ENCODE measurements around the gene PLEKHG3. TPM values are rescaled to one million over a fixed set of nuclear protein-coding genes. Genes with fewer than 3 reads are reported as not detected.

The PLEKHG3 gene
- total RNA-seq, 3 donors from 2014 or later, result 1.1 to 6.7 (median 3.7) TPM

- DNase-seq, result no peak
- ATAC-seq, result no peak
- H3K9me3 Mint-ChIP-seq, result no peaks in the 10 kb centered on the region
- peaks cover 52% of the 10 kb centered on the region for H3K4me1 Mint-ChIP-seq (ENCODE audit: low read depth)
- no peaks in the 10 kb centered on the region for H3K27me3 Mint-ChIP-seq (ENCODE audit: low read depth)
- no peak overlapping the region for H3K4me3 Mint-ChIP-seq
- peaks cover 3% of the 10 kb centered on the region for H3K36me3 Mint-ChIP-seq (ENCODE audit: insufficient read depth)
These were observed 28.4 kb downstream of the PLEKHG3 start for GRCh38 chr14:64732536-64733120.

DNA sequence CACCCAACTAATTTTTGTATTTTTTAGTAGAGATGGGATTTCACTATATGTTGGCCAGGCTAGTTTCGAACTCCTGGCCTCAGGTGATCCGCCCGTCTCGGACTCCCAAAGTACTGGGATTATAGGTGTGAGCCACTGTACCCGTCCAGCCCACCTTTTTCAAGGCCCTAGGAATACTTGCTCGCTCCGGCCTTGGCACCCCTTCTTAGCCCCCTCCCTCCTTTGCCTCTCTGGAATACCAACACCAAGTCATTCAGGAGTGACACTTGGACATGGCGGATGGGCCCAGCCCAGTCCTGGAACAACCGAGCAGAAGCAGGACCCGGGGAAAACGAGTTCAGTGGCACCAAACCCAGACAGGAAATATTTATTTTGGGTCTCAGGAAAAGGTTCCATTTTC lies 29.1 kb downstream of the PLEKHG3 start:
- Mint-ChIP-seq H3K9me3 (no peaks in the 10 kb centered on the region), H3K4me3 (no peak overlapping the region), H3K36me3 (ENCODE audit: insufficient read depth) (peaks cover 3% of the 10 kb centered on the region), H3K4me1 (ENCODE audit: low read depth) (peaks cover 45% of the 10 kb centered on the region), H3K27me3 (ENCODE audit: low read depth) (no peaks in the 10 kb centered on the region)
- no peak for ATAC-seq
- DNase-seq, result no peak

DNA sequence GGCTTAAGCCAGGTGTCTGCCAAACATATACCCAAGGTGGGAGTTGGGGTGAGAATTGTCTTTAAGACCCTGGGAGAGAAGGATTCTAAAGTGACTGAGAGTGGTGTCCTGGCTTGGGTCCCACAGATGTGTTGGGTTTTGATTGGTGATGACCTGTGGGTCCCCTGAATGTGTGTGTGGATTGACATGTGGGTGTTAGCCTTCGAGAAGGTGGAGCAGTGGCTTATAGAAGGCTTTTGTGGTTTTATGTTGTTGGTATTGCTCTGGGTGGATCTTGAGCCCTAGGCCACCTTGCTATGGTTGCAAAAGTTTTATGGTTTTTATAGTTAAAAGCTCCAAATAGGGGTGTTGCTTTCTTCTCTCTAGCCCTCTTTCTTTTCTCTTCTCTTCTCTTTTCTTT lies 29.7 kb downstream of the PLEKHG3 start:
- Mint-ChIP-seq H3K4me3 (no peak overlapping the region), H3K9me3 (no peaks in the 10 kb centered on the region), H3K36me3 (ENCODE audit: insufficient read depth) (peaks cover 3% of the 10 kb centered on the region), H3K27me3 (ENCODE audit: low read depth) (no peaks in the 10 kb centered on the region), H3K4me1 (ENCODE audit: low read depth) (peaks cover 39% of the 10 kb centered on the region)
- DNase-seq (no peak), ATAC-seq (no peak)

DNA sequence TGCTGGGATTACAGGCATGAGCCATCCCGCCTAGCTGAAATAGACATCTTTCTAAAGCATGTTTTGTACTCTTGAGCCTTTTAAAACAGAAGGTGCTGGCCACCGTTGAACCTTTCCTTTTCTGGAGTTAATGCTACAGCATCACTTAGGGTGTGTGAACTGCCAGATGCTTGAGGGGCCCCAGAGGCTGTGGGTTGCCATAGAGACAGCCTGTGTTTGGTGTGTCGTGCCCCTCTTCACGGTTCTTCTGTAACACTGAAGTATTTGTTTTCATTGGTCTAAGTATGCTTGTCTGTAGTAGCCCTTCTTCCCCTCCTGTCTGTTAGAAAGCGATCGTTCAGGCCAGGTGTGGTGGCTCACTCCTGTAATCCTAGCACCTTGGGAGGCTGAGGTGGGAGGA lies 30.8 kb downstream of the PLEKHG3 start:
- Mint-ChIP-seq H3K4me3 (no peak overlapping the region), H3K27me3 (ENCODE audit: low read depth) (no peaks in the 10 kb centered on the region), H3K9me3 (no peaks in the 10 kb centered on the region), H3K4me1 (ENCODE audit: low read depth) (peaks cover 28% of the 10 kb centered on the region), H3K36me3 (ENCODE audit: insufficient read depth) (peaks cover 3% of the 10 kb centered on the region)
- ATAC-seq, result no peak
- DNase-seq, result no peak

DNA sequence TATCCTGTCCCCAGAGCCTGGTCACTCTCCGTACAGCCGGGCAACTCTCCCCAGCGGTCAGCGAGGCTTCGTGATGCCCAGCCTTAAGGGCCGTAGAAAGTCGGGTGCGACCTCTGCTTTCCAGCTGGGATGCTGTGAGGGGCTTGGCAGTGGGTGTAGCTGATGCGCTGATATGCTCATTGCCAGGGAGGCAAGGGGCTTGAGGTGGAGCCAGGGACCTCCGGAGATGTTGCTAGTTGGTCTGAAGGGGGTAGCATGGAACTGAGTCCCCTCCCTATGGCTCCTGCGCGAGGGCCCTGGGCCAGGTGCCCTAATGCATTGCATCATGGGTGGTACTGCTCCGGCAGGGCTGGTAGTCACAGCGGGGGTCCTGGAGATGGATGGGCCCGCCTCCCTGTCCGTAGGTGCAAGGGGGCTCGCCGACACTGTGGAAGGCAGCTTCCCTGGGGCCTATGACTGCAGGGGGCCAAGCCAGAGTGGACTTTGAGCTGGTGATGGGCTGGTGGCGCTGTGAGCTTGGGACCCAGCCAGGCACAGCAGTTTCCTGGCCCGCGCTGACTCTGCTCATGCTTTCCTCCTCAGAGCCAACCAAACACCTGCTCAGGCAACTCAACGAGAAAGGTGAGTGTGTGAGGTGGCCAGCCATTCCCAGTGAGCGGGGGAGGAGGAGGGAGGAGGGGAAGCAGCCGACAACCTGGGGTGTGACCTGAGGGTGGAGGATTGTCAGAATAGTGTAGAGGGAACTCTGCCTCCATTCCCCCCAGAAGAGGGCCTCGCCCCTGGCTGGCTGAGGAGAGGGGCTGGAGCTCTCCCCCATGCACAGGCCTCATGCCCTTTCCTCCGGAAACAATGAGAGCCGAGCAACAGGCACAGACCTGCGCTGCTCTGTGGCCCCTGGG lies 32.3 kb downstream of the PLEKHG3 start:
- H3K4me3 Mint-ChIP-seq, result no peak overlapping the region
- peaks cover 8% of the 10 kb centered on the region for H3K36me3 Mint-ChIP-seq (ENCODE audit: insufficient read depth)
- H3K4me1 Mint-ChIP-seq (ENCODE audit: low read depth), result peaks cover 19% of the 10 kb centered on the region
- ATAC-seq (no peak), DNase-seq (no peak)
- no peaks in the 10 kb centered on the region for H3K27me3 Mint-ChIP-seq (ENCODE audit: low read depth)
- no peaks in the 10 kb centered on the region for H3K9me3 Mint-ChIP-seq

DNA sequence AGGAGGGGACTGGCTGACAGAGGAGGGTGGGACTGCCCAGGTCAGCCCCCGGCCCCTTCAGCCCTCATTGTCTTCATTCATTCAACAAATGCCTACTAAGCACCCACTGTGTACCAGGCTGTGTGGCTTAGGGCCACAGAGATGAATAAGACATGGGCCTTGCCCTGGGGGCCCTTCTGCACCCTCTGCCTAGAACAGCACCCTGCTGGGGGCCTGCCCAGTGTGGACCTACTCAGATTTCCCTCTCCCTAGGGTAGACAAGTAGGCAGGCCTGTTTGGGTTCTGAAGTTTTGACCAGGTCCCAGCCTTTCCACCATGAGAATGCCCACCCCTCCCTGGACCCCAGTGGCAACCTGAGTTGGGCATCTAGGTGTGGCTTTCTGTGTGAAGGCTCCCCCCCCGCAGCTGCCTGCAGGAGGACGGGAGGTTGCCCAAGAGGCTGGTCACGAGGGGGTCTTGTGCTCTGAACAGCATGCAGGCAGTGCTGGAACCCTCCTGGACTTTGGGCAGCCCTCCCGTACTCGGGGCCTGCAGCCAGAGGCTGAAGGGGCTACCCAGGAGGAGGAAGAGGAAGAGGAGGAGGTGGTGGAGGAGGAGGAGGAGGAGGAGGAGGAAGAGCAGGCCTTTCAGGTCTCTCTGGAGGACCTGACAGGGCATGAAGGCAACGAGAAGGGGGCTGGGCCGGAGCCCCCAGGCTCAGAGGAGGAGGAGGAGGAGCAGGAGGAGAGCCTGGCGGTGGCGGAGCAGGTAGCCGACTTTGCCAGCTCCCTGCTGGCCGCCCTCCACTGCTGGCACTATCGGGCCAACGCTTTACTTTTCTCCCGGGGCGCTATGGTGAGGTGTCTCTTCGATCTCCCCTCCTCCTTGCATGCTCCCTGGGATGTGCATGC lies 33.4 kb downstream of the PLEKHG3 start:
- Mint-ChIP-seq H3K36me3 (ENCODE audit: insufficient read depth) (peaks cover 8% of the 10 kb centered on the region), H3K27me3 (ENCODE audit: low read depth) (no peaks in the 10 kb centered on the region), H3K9me3 (no peaks in the 10 kb centered on the region), H3K4me3 (no peak overlapping the region), H3K4me1 (ENCODE audit: low read depth) (peaks cover 19% of the 10 kb centered on the region)
- ATAC-seq, result no peak
- no peak for DNase-seq

GRCh38 chr14:64738281-64738804 lies 34.1 kb downstream of the PLEKHG3 start:
- no peak overlapping the region for H3K4me3 Mint-ChIP-seq
- no peak for ATAC-seq
- H3K4me1 Mint-ChIP-seq (ENCODE audit: low read depth), result peaks cover 19% of the 10 kb centered on the region
- H3K27me3 Mint-ChIP-seq (ENCODE audit: low read depth), result no peaks in the 10 kb centered on the region
- H3K9me3 Mint-ChIP-seq, result no peaks in the 10 kb centered on the region
- H3K36me3 Mint-ChIP-seq (ENCODE audit: insufficient read depth), result peaks cover 8% of the 10 kb centered on the region
- no peak for DNase-seq

- ATAC-seq, result no peak
- DNase-seq, result no peak
- peaks cover 13% of the 10 kb centered on the region for H3K4me1 Mint-ChIP-seq (ENCODE audit: low read depth)
- no peaks in the 10 kb centered on the region for H3K27me3 Mint-ChIP-seq (ENCODE audit: low read depth)
- peaks cover 9% of the 10 kb centered on the region for H3K36me3 Mint-ChIP-seq (ENCODE audit: insufficient read depth)
- H3K9me3 Mint-ChIP-seq, result no peaks in the 10 kb centered on the region
- H3K4me3 Mint-ChIP-seq, result no peak overlapping the region
These were observed 37.0 kb downstream of the PLEKHG3 start for GRCh38 chr14:64741200-64741599.

- Mint-ChIP-seq H3K9me3 (no peaks in the 10 kb centered on the region), H3K36me3 (ENCODE audit: insufficient read depth) (peaks cover 9% of the 10 kb centered on the region), H3K4me1 (ENCODE audit: low read depth) (peaks cover 19% of the 10 kb centered on the region), H3K4me3 (no peak overlapping the region), H3K27me3 (ENCODE audit: low read depth) (no peaks in the 10 kb centered on the region)
- ATAC-seq, result no peak
- DNase-seq, result no peak
These were observed 37.7 kb downstream of the PLEKHG3 start for GRCh38 chr14:64741961-64742360.

DNA sequence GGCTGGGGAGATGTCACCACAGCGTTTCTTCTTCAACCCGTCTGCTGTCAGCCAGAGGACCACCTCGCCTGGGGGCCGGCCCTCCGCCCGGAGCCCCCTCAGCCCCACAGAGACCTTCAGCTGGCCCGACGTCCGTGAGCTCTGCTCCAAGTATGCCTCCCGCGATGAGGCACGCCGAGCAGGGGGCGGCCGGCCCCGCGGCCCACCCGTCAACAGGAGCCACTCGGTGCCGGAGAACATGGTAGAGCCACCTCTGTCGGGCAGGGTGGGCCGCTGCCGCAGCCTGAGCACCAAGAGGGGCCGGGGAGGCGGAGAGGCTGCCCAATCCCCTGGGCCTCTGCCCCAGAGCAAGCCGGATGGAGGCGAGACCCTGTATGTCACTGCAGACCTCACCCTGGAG lies 38.8 kb downstream of the PLEKHG3 start:
- no peaks in the 10 kb centered on the region for H3K9me3 Mint-ChIP-seq
- peaks cover 9% of the 10 kb centered on the region for H3K36me3 Mint-ChIP-seq (ENCODE audit: insufficient read depth)
- DNase-seq (no peak), ATAC-seq (no peak)
- H3K4me3 Mint-ChIP-seq, result no peak overlapping the region
- no peaks in the 10 kb centered on the region for H3K27me3 Mint-ChIP-seq (ENCODE audit: low read depth)
- peaks cover 24% of the 10 kb centered on the region for H3K4me1 Mint-ChIP-seq (ENCODE audit: low read depth)

DNA sequence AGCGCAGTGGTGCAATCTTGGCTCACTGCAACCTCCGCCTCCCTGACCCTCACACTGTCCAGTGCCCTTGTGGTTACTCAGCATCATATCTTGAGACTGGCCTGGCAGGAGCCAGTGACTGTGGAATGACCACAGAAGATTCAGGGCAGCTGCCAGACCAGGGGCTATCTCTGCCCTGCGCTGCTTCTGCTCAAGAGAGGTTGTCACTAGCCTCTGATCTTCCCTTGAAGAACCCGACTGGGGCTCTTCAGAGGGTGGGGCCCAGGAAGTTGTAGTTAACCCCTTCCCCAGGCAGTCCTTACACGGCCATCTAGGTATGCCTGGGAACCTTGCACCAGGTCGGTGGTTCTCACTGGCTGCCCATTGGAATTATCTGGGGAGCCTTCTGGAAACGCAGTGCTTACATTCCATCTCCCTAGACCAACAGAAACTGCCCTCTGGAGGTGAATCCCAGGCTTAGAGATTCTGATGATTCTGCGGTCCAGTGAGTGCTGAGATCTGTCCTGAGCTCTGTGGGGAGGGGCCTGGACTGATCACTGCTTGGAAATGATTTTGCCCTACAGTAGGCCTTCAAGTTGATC lies 41.4 kb downstream of the PLEKHG3 start:
- DNase-seq (no peak), ATAC-seq (no peak)
- Mint-ChIP-seq H3K4me3 (no peak overlapping the region), H3K4me1 (ENCODE audit: low read depth) (peaks cover 24% of the 10 kb centered on the region), H3K27me3 (ENCODE audit: low read depth) (no peaks in the 10 kb centered on the region), H3K36me3 (ENCODE audit: insufficient read depth) (peaks cover 9% of the 10 kb centered on the region), H3K9me3 (no peaks in the 10 kb centered on the region)

DNA sequence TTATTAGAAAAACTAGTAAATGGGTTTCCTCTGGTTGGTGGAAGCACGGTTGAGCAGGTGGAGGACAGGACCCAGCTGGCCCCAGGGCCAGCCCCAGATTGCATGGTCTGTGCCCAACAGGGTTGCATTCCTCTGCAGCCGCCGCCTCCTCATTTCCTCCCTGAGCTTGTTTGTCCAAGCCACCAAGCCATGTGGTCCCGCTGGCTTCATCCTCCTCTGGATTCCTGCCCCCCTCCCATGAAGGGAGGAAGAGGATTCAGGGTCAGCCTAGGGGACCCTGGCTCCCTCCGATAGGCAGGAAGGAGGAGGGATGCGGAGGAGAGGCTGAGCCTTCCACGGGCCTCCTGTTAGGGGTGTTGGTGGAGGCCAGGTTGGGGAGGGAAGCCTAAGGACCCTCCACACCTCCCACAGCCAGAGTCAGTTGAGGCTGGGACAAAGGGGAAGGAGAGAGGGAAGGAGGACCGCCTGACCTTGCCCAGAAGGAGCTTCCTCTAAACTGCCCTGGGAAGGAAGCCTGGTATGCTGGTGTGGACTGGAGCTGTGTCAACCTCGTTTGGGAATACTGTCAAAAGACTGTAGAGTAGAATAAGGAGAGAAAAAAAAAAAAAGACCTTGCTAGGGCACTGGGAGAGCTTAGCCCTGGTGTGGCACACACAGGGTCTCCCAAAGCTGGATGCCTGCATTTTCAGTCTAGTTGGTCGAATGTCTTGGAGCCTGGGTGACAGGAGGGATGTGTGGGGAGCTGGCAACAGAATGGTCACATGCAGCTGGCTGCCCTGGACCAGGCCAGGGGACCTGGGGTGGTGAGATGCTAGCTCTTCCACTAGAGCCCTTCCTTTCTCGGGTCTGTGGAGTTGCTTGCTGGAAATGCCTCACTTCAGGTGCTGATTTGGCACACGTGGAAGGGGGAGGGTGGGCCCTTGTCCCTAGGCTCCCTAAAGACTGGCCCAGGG lies 42.4 kb downstream of the PLEKHG3 start:
- peaks cover 4% of the 10 kb centered on the region for H3K36me3 Mint-ChIP-seq (ENCODE audit: insufficient read depth)
- DNase-seq (no peak), ATAC-seq (no peak)
- no peaks in the 10 kb centered on the region for H3K9me3 Mint-ChIP-seq
- no peak overlapping the region for H3K4me3 Mint-ChIP-seq
- no peaks in the 10 kb centered on the region for H3K27me3 Mint-ChIP-seq (ENCODE audit: low read depth)
- H3K4me1 Mint-ChIP-seq (ENCODE audit: low read depth), result peaks cover 24% of the 10 kb centered on the region

DNA sequence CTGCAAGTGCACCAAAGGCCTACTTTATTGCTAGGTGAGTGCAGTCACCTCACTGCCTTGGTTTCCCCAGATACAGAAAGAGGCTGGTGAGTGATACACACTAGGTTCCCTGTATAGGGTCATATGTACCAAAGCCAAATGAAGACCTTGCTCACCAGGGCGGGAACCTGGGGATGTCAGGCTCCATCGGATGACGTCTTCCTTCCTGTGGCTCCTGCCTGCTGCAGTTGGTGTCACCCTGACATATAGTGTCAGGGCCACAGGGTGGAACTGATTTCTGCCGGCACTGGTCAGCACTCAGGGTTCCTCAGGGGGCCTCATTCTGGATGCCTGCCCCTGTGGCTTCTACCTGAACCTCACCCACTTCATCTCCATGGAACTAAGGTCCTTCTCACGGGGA lies 43.1 kb downstream of the PLEKHG3 start:
- Mint-ChIP-seq H3K4me1 (ENCODE audit: low read depth) (peaks cover 24% of the 10 kb centered on the region), H3K36me3 (ENCODE audit: insufficient read depth) (peaks cover 4% of the 10 kb centered on the region), H3K9me3 (no peaks in the 10 kb centered on the region), H3K4me3 (no peak overlapping the region), H3K27me3 (ENCODE audit: low read depth) (no peaks in the 10 kb centered on the region)
- ATAC-seq, result no peak
- DNase-seq, result no peak
